PFSK-1 (cell line): Measurements from ENCODE around the gene NAT9.

Experiments
- SIN3A ChIP-seq: IDR thresholded peaks from 2 replicates; pipeline ENCODE4 v1.6.1; 2012; ENCODE audit warnings: mild to moderate bottlenecking, low read length, moderate library complexity, borderline replicate concordance; ENCODE audit not compliant: insufficient read depth
- TAF1 ChIP-seq: IDR thresholded peaks from 2 replicates; pipeline ENCODE4 v1.6.1; 2012; ENCODE audit warnings: low read length, control low read depth, borderline replicate concordance; ENCODE audit not compliant: insufficient read depth
- TF ChIP-seq, protein P1 (sequence below), 2 experiments: IDR thresholded peaks; 2 replicates each; pipeline versions ENCODE4 v1.6.1 to v1.8.0; 2011 to 2012; ENCODE audit warnings: low read depth in 2 of 2, low read length in 2 of 2, control low read depth in 1 of 2, inconsistent platforms in 1 of 2, mild to moderate bottlenecking in 1 of 2, moderate library complexity in 1 of 2; ENCODE audit not compliant: insufficient read depth in 1 of 2

DNA sequence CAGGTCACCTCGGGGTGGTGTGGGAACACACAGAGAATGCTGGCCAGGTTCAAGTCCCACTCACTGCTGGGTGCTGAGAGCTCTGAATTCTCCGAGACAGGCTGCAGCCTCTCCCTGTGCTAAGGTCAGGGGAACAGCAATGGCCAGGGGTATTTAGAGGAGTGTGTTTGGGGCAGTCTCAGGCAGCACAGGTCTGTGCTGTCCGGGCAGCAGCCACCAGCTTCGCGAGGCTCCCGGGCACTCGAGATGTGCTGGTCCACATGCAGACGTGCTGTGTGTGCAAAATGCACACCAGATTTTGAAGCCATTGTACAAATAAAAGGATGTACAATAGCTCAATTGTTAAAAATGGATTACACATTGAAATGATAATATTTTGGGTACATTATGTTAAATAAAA lies 20.6 kb downstream of the NAT9 start:
- TF ChIP-seq, protein P1, sequence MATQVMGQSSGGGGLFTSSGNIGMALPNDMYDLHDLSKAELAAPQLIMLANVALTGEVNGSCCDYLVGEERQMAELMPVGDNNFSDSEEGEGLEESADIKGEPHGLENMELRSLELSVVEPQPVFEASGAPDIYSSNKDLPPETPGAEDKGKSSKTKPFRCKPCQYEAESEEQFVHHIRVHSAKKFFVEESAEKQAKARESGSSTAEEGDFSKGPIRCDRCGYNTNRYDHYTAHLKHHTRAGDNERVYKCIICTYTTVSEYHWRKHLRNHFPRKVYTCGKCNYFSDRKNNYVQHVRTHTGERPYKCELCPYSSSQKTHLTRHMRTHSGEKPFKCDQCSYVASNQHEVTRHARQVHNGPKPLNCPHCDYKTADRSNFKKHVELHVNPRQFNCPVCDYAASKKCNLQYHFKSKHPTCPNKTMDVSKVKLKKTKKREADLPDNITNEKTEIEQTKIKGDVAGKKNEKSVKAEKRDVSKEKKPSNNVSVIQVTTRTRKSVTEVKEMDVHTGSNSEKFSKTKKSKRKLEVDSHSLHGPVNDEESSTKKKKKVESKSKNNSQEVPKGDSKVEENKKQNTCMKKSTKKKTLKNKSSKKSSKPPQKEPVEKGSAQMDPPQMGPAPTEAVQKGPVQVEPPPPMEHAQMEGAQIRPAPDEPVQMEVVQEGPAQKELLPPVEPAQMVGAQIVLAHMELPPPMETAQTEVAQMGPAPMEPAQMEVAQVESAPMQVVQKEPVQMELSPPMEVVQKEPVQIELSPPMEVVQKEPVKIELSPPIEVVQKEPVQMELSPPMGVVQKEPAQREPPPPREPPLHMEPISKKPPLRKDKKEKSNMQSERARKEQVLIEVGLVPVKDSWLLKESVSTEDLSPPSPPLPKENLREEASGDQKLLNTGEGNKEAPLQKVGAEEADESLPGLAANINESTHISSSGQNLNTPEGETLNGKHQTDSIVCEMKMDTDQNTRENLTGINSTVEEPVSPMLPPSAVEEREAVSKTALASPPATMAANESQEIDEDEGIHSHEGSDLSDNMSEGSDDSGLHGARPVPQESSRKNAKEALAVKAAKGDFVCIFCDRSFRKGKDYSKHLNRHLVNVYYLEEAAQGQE (IDR thresholded peaks at IDR 0.05; ENCODE audit: insufficient read depth in 1 of 2, low read depth in 2 of 2, low read length in 2 of 2) = no peak
- TF ChIP-seq SIN3A (no peak), TAF1 (no peak)
